Trophoblast cell (in vitro differentiated cells and primary cell): ENCODE data around the gene SRGAP2B.
"Not testable (repeated sequence)": the region's sequence is repeated elsewhere in the genome, so short reads cannot be mapped to it uniquely, and the experiment has no call there.

Source experiments
- DNase-seq, 2 donors: peaks; one replicate each; pipeline ENCODE4 v3.0.0-alpha.2; 2016
- H2AFZ ChIP-seq: 2 replicates; pipeline ENCODE4 v1.6.1; 2013; ENCODE audit warnings: low read length, moderate library complexity, mild to moderate bottlenecking; ENCODE audit not compliant: insufficient read depth, poor library complexity
- H2AK5ac ChIP-seq: 2 replicates; pipeline ENCODE4 v1.6.1; 2013; ENCODE audit warnings: mild to moderate bottlenecking, low read length
- H2BK120ac ChIP-seq: 2 replicates; pipeline ENCODE4 v1.6.1; 2013; ENCODE audit warnings: low read length, mild to moderate bottlenecking, moderate library complexity; ENCODE audit not compliant: insufficient read depth, poor library complexity
- H2BK12ac ChIP-seq: 2 replicates; pipeline ENCODE4 v1.6.1; 2013; ENCODE audit warnings: mild to moderate bottlenecking, low read length, moderate library complexity
- H2BK5ac ChIP-seq: 2 replicates; pipeline ENCODE4 v1.6.1; 2013; ENCODE audit warnings: low read length, low read depth, moderate library complexity, mild to moderate bottlenecking; ENCODE audit not compliant: poor library complexity
- H3K14ac ChIP-seq: 2 replicates; pipeline ENCODE4 v1.6.1; 2013; ENCODE audit warnings: mild to moderate bottlenecking, low read length
- H3K18ac ChIP-seq: 2 replicates; pipeline ENCODE4 v1.6.1; 2013; ENCODE audit warnings: mild to moderate bottlenecking, low read length
- H3K23ac ChIP-seq: 2 replicates; pipeline ENCODE4 v1.6.1; 2013; ENCODE audit warnings: low read length
- H3K27ac ChIP-seq: 2 replicates; pipeline ENCODE4 v1.5.1; 2013; ENCODE audit warnings: low read depth, mild to moderate bottlenecking, inconsistent platforms, low read length, moderate library complexity
- H3K27me3 ChIP-seq: 2 replicates; pipeline ENCODE4 v1.6.1; 2013; ENCODE audit warnings: inconsistent platforms, mild to moderate bottlenecking, low read length, moderate library complexity; ENCODE audit not compliant: insufficient read depth
- H3K36me3 ChIP-seq, 2 experiments: 1 replicate in 1 of 2; 2 replicates in 1 of 2; pipeline ENCODE4 v1.6.1; 2013; ENCODE audit warnings: low read length in 2 of 2, mild to moderate bottlenecking in 2 of 2, moderate library complexity in 1 of 2; ENCODE audit not compliant: insufficient read depth in 2 of 2, control insufficient read depth in 1 of 2
- H3K4ac ChIP-seq: 2 replicates; pipeline ENCODE4 v1.6.1; 2013; ENCODE audit warnings: low read depth, mild to moderate bottlenecking, low read length, moderate library complexity
- H3K4me1 ChIP-seq, 2 experiments: 1 replicate in 1 of 2; 2 replicates in 1 of 2; pipeline ENCODE4 v1.6.1; 2013; ENCODE audit warnings: low read length in 2 of 2, mild to moderate bottlenecking in 2 of 2, moderate library complexity in 1 of 2; ENCODE audit not compliant: insufficient read depth in 2 of 2, control insufficient read depth in 1 of 2
- H3K4me2 ChIP-seq: 2 replicates; pipeline ENCODE4 v1.6.1; 2013; ENCODE audit warnings: inconsistent platforms, mild to moderate bottlenecking, low read length, moderate library complexity
- H3K4me3 ChIP-seq: 2 replicates; pipeline ENCODE4 v1.5.1; 2013; ENCODE audit warnings: mild to moderate bottlenecking, low read depth, low read length, inconsistent platforms
- H3K79me1 ChIP-seq: one replicate; pipeline ENCODE4 v1.6.1; 2013; ENCODE audit warnings: low read length
- H3K79me2 ChIP-seq: 2 replicates; pipeline ENCODE4 v1.6.1; 2013; ENCODE audit warnings: low read length, mild to moderate bottlenecking; ENCODE audit not compliant: control insufficient read depth, insufficient read depth, poor library complexity
- H3K9ac ChIP-seq: 2 replicates; pipeline ENCODE4 v1.6.1; 2013; ENCODE audit warnings: mild to moderate bottlenecking, low read length
- H3K9me3 ChIP-seq: 2 replicates; pipeline ENCODE4 v1.6.1; 2013; ENCODE audit warnings: low read depth, mild to moderate bottlenecking, control low read depth, inconsistent platforms, low read length; ENCODE audit not compliant: insufficient read depth
- H4K12ac ChIP-seq: 2 replicates; pipeline ENCODE4 v1.6.1; 2013; ENCODE audit warnings: low read depth, mild to moderate bottlenecking, low read length, moderate library complexity
- H4K8ac ChIP-seq: 2 replicates; pipeline ENCODE4 v1.6.1; 2013; ENCODE audit warnings: low read depth, mild to moderate bottlenecking, low read length, moderate library complexity
- H4K91ac ChIP-seq: one replicate; pipeline ENCODE4 v1.6.1; 2013; ENCODE audit warnings: low read depth, mild to moderate bottlenecking, low read length, moderate library complexity
- WGBS: extraction: QIAGEN DNeasy Blood & Tissue Kit; methylation state at CpG from one replicate; pipeline ENCODE4 v1.1.7; 2013; ENCODE audit warnings: missing lambda C conversion rate; ENCODE audit not compliant: insufficient read length, insufficient coverage; ENCODE audit errors: extremely low coverage; 5-methylcytosine and 5-hydroxymethylcytosine counted together

SRGAP2B gene

DNA sequence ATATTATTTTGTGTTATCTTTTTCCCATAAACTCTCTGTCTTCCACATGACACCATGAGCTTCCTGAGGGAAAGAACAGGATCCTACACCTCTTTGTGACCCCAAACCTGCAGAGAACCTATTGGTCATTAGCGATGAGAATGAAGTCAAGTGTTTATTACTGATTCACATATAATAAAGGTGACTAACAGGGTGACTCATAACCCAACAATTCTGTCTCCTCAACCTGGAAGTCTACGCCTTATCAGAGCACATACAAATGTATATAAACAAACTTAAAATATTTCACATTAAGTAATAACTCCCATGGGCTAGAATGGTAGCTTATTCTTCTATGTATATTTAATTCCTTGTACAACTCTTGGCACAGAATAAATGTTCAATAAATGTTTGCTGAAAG lies 117.3 kb downstream of the SRGAP2B start:
- H3K9me3 ChIP-seq, H3K27ac ChIP-seq, H2AFZ ChIP-seq, H2BK12ac ChIP-seq, H4K91ac ChIP-seq, H3K4me3 ChIP-seq, H3K4ac ChIP-seq, H3K9ac ChIP-seq, H2BK120ac ChIP-seq, H3K79me1 ChIP-seq, H3K79me2 ChIP-seq, H3K18ac ChIP-seq, H4K12ac ChIP-seq, H2BK5ac ChIP-seq, H3K4me2 ChIP-seq, H4K8ac ChIP-seq, H3K4me1 ChIP-seq, H3K36me3 ChIP-seq, DNase-seq, H2AK5ac ChIP-seq, H3K14ac ChIP-seq, H3K23ac ChIP-seq, H3K27me3 ChIP-seq: not testable (repeated sequence)
- no CpG with 5 or more reads among the region's 2 CpGs for WGBS

- not testable (repeated sequence) for H3K23ac ChIP-seq, H3K27me3 ChIP-seq, H3K18ac ChIP-seq, H4K8ac ChIP-seq, H3K4me2 ChIP-seq, H2AK5ac ChIP-seq, H2BK5ac ChIP-seq, H3K9ac ChIP-seq, H2AFZ ChIP-seq, H3K79me2 ChIP-seq, H4K91ac ChIP-seq, H2BK12ac ChIP-seq, H3K9me3 ChIP-seq, H3K4me3 ChIP-seq, H3K27ac ChIP-seq, H3K79me1 ChIP-seq, DNase-seq, H3K14ac ChIP-seq, H3K4ac ChIP-seq, H3K4me1 ChIP-seq, H4K12ac ChIP-seq, H3K36me3 ChIP-seq, H2BK120ac ChIP-seq
- WGBS = no CpG with 5 or more reads among the region's 3 CpGs
Measured at GRCh38 chr1:144971936-144972335, 123.2 kb downstream of the SRGAP2B start.

- no CpG with 5 or more reads among the region's 3 CpGs for WGBS
- H4K12ac ChIP-seq, H2BK5ac ChIP-seq, H3K18ac ChIP-seq, H3K79me1 ChIP-seq, H3K4ac ChIP-seq, H2BK12ac ChIP-seq, H3K4me1 ChIP-seq, H3K9ac ChIP-seq, H3K14ac ChIP-seq, H2BK120ac ChIP-seq, H3K79me2 ChIP-seq, H3K9me3 ChIP-seq, H2AFZ ChIP-seq, H4K8ac ChIP-seq, H4K91ac ChIP-seq, H3K4me2 ChIP-seq, H3K4me3 ChIP-seq, H2AK5ac ChIP-seq, H3K36me3 ChIP-seq, H3K23ac ChIP-seq, H3K27me3 ChIP-seq, DNase-seq, H3K27ac ChIP-seq: not testable (repeated sequence)
Measured at GRCh38 chr1:144966488-144966887, 128.6 kb downstream of the SRGAP2B start.

DNA sequence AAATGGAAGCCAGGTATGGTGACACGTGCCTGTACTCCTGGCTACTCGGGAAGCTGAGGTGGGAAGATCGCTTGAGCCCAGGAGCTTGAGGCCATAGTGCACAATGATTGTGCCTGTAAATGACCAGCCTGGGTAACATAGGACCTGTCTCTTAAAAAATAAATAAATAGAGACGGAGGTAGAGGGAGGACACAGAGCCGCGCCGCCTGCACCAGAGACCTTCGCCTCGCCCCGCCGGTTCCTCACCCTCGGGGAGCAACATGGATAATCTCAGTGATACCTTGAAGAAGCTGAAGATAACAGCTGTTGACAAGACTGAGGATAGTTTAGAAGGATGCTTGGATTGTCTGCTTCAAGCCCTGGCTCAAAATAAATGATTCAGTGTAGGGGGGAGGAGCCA lies 130.4 kb downstream of the SRGAP2B start:
- not testable (repeated sequence) for H4K91ac ChIP-seq, H3K18ac ChIP-seq, H3K9ac ChIP-seq, H2BK5ac ChIP-seq, H3K23ac ChIP-seq, H3K27ac ChIP-seq, H4K12ac ChIP-seq, H3K4me1 ChIP-seq, H2AK5ac ChIP-seq, H4K8ac ChIP-seq, H3K4me3 ChIP-seq, H3K4me2 ChIP-seq, DNase-seq, H3K4ac ChIP-seq, H3K79me2 ChIP-seq, H3K14ac ChIP-seq, H3K79me1 ChIP-seq, H2BK12ac ChIP-seq, H2BK120ac ChIP-seq, H3K9me3 ChIP-seq, H2AFZ ChIP-seq, H3K27me3 ChIP-seq, H3K36me3 ChIP-seq
- WGBS = no CpG with 5 or more reads among the region's 12 CpGs
